Endothelial cell of umbilical vein (primary cell): ENCODE measurements around the gene ITSN1. TPM values are rescaled to one million over a fixed set of nuclear protein-coding genes. Genes with fewer than 3 reads are reported as not detected.

Experiments
- BruUV-seq: library from RNA; stranded (reverse); fragments of 400-500 nt; replicated peaks from 2 replicates; lab custom pipeline; 2021; lab: Mats Ljungman, UMichigan
- CTCF ChIA-PET: fragments of 300-600, 350-600 bp; sonication (Branson Sonifier 250); formaldehyde crosslinking; loops from one replicate; lab custom pipeline; 2021; ENCODE audit warnings: antibody characterized with exemption, inconsistent platforms; lab: Charles Lee
- POLR2A ChIA-PET: fragments of 300-600, 350-600 bp; sonication (Branson Sonifier 250); formaldehyde crosslinking; loops from one replicate; lab custom pipeline; 2021; ENCODE audit warnings: antibody characterized with exemption, inconsistent platforms; lab: Charles Lee
- DNase-seq: peaks from one replicate; pipeline ENCODE4 v3.0.0-alpha.2; 2011; ENCODE audit warnings: low read depth, low spot score
- FAIRE-seq: peaks from 2 replicates; lab custom pipeline; 2011; peaks lifted over from hg19 to GRCh38; lab: Jason Lieb, UNC
- H2AFZ ChIP-seq: 2 replicates; pipeline ENCODE4 v1.6.0; 2012; ENCODE audit warnings: low read depth, low read length, control low read depth, inconsistent platforms
- H3K27ac ChIP-seq: 2 replicates; pipeline ENCODE4 v1.5.1; 2011; ENCODE audit warnings: low read depth, mild to moderate bottlenecking, control low read depth, low read length, moderate library complexity; ENCODE audit not compliant: insufficient read depth
- H3K27me3 ChIP-seq, 2 experiments: 2 replicates each; pipeline versions ENCODE4 v1.6.0 to v1.6.1; 2011; ENCODE audit warnings: low read length in 2 of 2, mixed read lengths in 1 of 2; ENCODE audit not compliant: control insufficient read depth in 2 of 2, insufficient read depth in 2 of 2
- H3K36me3 ChIP-seq, 2 experiments: 2 replicates in 1 of 2; 3 replicates in 1 of 2; pipeline ENCODE4 v1.5.1; 2011; ENCODE audit warnings: low read length in 2 of 2, mild to moderate bottlenecking in 1 of 2, moderate library complexity in 1 of 2; ENCODE audit not compliant: control insufficient read depth in 2 of 2, insufficient read depth in 2 of 2; ENCODE audit errors: extremely low read depth in 1 of 2
- H3K4me1 ChIP-seq: 3 replicates; pipeline ENCODE4 v1.5.1; 2011; ENCODE audit warnings: mild to moderate bottlenecking, low read length; ENCODE audit not compliant: control insufficient read depth, insufficient read depth; ENCODE audit errors: extremely low read depth
- H3K4me2 ChIP-seq: 2 replicates; pipeline ENCODE4 v1.6.1; 2011; ENCODE audit warnings: low read length, control low read depth, mixed read lengths; ENCODE audit not compliant: insufficient read depth
- H3K4me3 ChIP-seq, 3 experiments: fragments of 200-600 bp in 1 of 3; sonication (generic), shearing (Covaris generic) in 1 of 3; replicated peaks in 1 of 3; 2 replicates each; pipeline ENCODE4 v1.5.1; 2011 to 2016; ENCODE audit warnings: control low read depth in 3 of 3, low read length in 3 of 3, mild to moderate bottlenecking in 2 of 3, inconsistent platforms in 1 of 3, low read depth in 1 of 3, moderate library complexity in 1 of 3; ENCODE audit not compliant: insufficient read depth in 1 of 3
- H3K79me2 ChIP-seq: 2 replicates; pipeline ENCODE4 v1.6.0; 2012; ENCODE audit warnings: low read length, inconsistent platforms; ENCODE audit not compliant: control insufficient read depth, insufficient read depth
- H3K9ac ChIP-seq: replicated peaks from 2 replicates; pipeline ENCODE3; 2011; ENCODE audit warnings: low read length, control low read depth; ENCODE audit not compliant: insufficient read depth; ENCODE audit errors: extremely low read depth
- H3K9me1 ChIP-seq: replicated peaks from 3 replicates; pipeline ENCODE4 v1.6.0; 2011; ENCODE audit warnings: mild to moderate bottlenecking, low read length; ENCODE audit not compliant: control insufficient read depth, insufficient read depth; ENCODE audit errors: extremely low read depth
- H3K9me3 ChIP-seq: replicated peaks from 2 replicates; pipeline ENCODE4 v1.5.1; 2012; ENCODE audit warnings: low read length, inconsistent platforms; ENCODE audit not compliant: control insufficient read depth, insufficient read depth
- H4K20me1 ChIP-seq: replicated peaks from 2 replicates; pipeline ENCODE3; 2011; ENCODE audit warnings: mild to moderate bottlenecking, low read length; ENCODE audit not compliant: control insufficient read depth, insufficient read depth; ENCODE audit errors: extremely low read depth
- EZH2 ChIP-seq: IDR thresholded peaks from 2 replicates; pipeline ENCODE4 v1.6.1; 2012; ENCODE audit warnings: borderline replicate concordance, low read depth, mild to moderate bottlenecking, moderate library complexity, low read length, inconsistent platforms; ENCODE audit not compliant: severe bottlenecking
- FOS ChIP-seq: IDR thresholded peaks from 2 replicates; pipeline ENCODE4 v1.6.1; 2011; ENCODE audit warnings: mild to moderate bottlenecking, low read length, moderate library complexity, borderline replicate concordance; ENCODE audit not compliant: insufficient read depth
- GATA2 ChIP-seq: IDR thresholded peaks from 2 replicates; pipeline ENCODE4 v1.7.0; 2011; ENCODE audit warnings: low read depth, mild to moderate bottlenecking, moderate library complexity, mixed read lengths, low read length; ENCODE audit not compliant: insufficient read length, insufficient read depth
- JUN ChIP-seq: IDR thresholded peaks from 2 replicates; pipeline ENCODE4 v1.6.1; 2011; ENCODE audit warnings: borderline replicate concordance, low read depth; ENCODE audit not compliant: insufficient read length, insufficient read depth
- MAX ChIP-seq: IDR thresholded peaks from 2 replicates; pipeline ENCODE4 v1.6.1; 2011; ENCODE audit not compliant: insufficient read depth, insufficient read length
- MYC ChIP-seq: IDR thresholded peaks from one replicate; pipeline ENCODE4 v1.6.1; 2011; ENCODE audit warnings: mild to moderate bottlenecking, low read depth, low read length
- POLR2A ChIP-seq: IDR thresholded peaks from 2 replicates; pipeline ENCODE4 v1.6.1; 2012; ENCODE audit warnings: low read depth, mild to moderate bottlenecking, control low read depth, low read length
- POLR2AphosphoS5 ChIP-seq: IDR thresholded peaks from 2 replicates; pipeline ENCODE4 v1.6.1; 2012; ENCODE audit warnings: low read depth, mild to moderate bottlenecking, control low read depth, low read length, moderate library complexity; ENCODE audit not compliant: insufficient read depth
- dilution Hi-C: fragments of 300-500 bp; cut with MboI; formaldehyde crosslinking; loops from one replicate; pipeline ENCODE4 v1.15.0; 2019; ENCODE audit warnings: low sequenced_read_pairs; ENCODE audit not compliant: extremely low pct_ligation_motif_present
- intact Hi-C: fragments of 100-400 bp; cut with micrococcal nuclease; formaldehyde crosslinking; loops from one replicate; pipeline ENCODE4 v1.10.0; 2022
- polyA plus RNA-seq, 4 experiments: library from polyadenylated mRNA; depleted of rRNA in 3 of 4; stranded (reverse) in 3 of 4; unstranded in 1 of 4; fragments of >200 nt; gene quantifications; 2 replicates each; pipeline versions ENCODE4 v1.2.1 to v1.2.3, GENCODE V29; 2011 to 2012; ENCODE audit warnings: missing spikeins in 1 of 4
- total RNA-seq: library from RNA; stranded (reverse); gene quantifications from 2 replicates; pipeline ENCODE4 v1.2.3, GENCODE V29; 2021
- TF ChIP-seq, protein P1 (sequence below), 2 donors: IDR thresholded peaks; 1 replicate in 1 of 2; 2 replicates in 1 of 2; pipeline ENCODE4 v1.5.1; 2011; ENCODE audit warnings: low read length in 2 of 2, mild to moderate bottlenecking in 2 of 2, moderate library complexity in 2 of 2, control low read depth in 1 of 2, inconsistent platforms in 1 of 2, low read depth in 1 of 2; ENCODE audit not compliant: insufficient read depth in 1 of 2; ENCODE audit errors: extremely low read depth in 1 of 2

ITSN1 gene
- total and polyA plus RNA-seq, 2 donors (not counting 3 experiments of a cell fraction or from before 2014, with no cell fraction given), result 72.2 to 86.8 TPM

- no peak for TF ChIP-seq FOS
- no peak for TF ChIP-seq EZH2
- no peak for TF ChIP-seq JUN
- TF ChIP-seq, protein P1, sequence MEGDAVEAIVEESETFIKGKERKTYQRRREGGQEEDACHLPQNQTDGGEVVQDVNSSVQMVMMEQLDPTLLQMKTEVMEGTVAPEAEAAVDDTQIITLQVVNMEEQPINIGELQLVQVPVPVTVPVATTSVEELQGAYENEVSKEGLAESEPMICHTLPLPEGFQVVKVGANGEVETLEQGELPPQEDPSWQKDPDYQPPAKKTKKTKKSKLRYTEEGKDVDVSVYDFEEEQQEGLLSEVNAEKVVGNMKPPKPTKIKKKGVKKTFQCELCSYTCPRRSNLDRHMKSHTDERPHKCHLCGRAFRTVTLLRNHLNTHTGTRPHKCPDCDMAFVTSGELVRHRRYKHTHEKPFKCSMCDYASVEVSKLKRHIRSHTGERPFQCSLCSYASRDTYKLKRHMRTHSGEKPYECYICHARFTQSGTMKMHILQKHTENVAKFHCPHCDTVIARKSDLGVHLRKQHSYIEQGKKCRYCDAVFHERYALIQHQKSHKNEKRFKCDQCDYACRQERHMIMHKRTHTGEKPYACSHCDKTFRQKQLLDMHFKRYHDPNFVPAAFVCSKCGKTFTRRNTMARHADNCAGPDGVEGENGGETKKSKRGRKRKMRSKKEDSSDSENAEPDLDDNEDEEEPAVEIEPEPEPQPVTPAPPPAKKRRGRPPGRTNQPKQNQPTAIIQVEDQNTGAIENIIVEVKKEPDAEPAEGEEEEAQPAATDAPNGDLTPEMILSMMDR (IDR thresholded peaks at IDR 0.05; ENCODE audit: extremely low read depth in 1 of 2, insufficient read depth in 1 of 2, low read depth in 1 of 2, low read length in 2 of 2), result no peak
- TF ChIP-seq GATA2, result no peak
- no peak for TF ChIP-seq MAX
- no peak for TF ChIP-seq MYC
- no peak for TF ChIP-seq POLR2AphosphoS5
- TF ChIP-seq POLR2A, result no peak
- Histone ChIP-seq H4K20me1 (no peaks in the 10 kb centered on the region), H3K9me1 (no peaks in the 10 kb centered on the region), H3K4me2 (no peak overlapping the region), H3K36me3 (no peaks in the 10 kb centered on the region), H3K9me3 (no peaks in the 10 kb centered on the region), H3K27ac (no peak overlapping the region), H3K4me3 (no peak overlapping the region), H2AFZ (no peak overlapping the region), H3K27me3 (peaks cover 0 to 8% of the 10 kb centered on the region in 2 experiments), H3K79me2 (no peaks in the 10 kb centered on the region), H3K9ac (no peak overlapping the region), H3K4me1 (no peaks in the 10 kb centered on the region)
- BruUV-seq, result no TSS peak
- POLR2A ChIA-PET, result no interaction called here
- DNase-seq (no peak), FAIRE-seq (no peak)
- intact Hi-C loops (no loop called here), dilution Hi-C loops (no loop called here)
- CTCF ChIA-PET, result no interaction called here
Observed at GRCh38 chr21:33864150-33864549, 221.8 kb downstream of the ITSN1 start.
